Liver (tissue), 9 donors: ENCODE data around the gene NTN1. TPM values are rescaled to one million over a fixed set of nuclear protein-coding genes. Genes with fewer than 3 reads are reported as not detected.
"Not testable (repeated sequence)": the region's sequence is repeated elsewhere in the genome, so short reads cannot be mapped to it uniquely, and the experiment has no call there.

Experiments
- DNase-seq: peaks from one replicate; pipeline ENCODE4 v3.0.0-alpha.2; 2017; ENCODE audit warnings: low spot score
- H3K27ac ChIP-seq, 2 donors: one replicate each; pipeline ENCODE4 v1.7.0; 2013; ENCODE audit warnings: inconsistent platforms in 2 of 2, low read length in 2 of 2, control low read depth in 1 of 2, low read depth in 1 of 2, mild to moderate bottlenecking in 1 of 2
- H3K27me3 ChIP-seq, 4 donors: one replicate each; pipeline versions ENCODE4 v1.6.1 to v1.7.0; 2013; ENCODE audit warnings: low read length in 3 of 4, inconsistent platforms in 1 of 4, mild to moderate bottlenecking in 1 of 4, moderate library complexity in 1 of 4; ENCODE audit not compliant: control insufficient read depth in 4 of 4, insufficient read depth in 4 of 4
- H3K36me3 ChIP-seq, 4 donors: one replicate each; pipeline versions ENCODE4 v1.6.1 to v1.7.0; 2013; ENCODE audit warnings: low read length in 3 of 4, mild to moderate bottlenecking in 3 of 4, low read depth in 1 of 4, moderate library complexity in 1 of 4; ENCODE audit not compliant: control insufficient read depth in 4 of 4, insufficient read depth in 3 of 4
- H3K4me1 ChIP-seq, 4 donors: one replicate each; pipeline versions ENCODE4 v1.6.1 to v1.7.0; 2013; ENCODE audit warnings: low read length in 3 of 4, mild to moderate bottlenecking in 3 of 4, moderate library complexity in 1 of 4; ENCODE audit not compliant: control insufficient read depth in 4 of 4, insufficient read depth in 4 of 4
- H3K4me3 ChIP-seq, 3 donors: one replicate each; pipeline versions ENCODE4 v1.6.1 to v1.7.0; 2013; ENCODE audit warnings: low read length in 3 of 3, control low read depth in 1 of 3, low read depth in 1 of 3, mild to moderate bottlenecking in 1 of 3
- H3K9ac ChIP-seq, 2 donors: one replicate each; pipeline ENCODE4 v1.7.0; 2013; ENCODE audit warnings: low read length in 2 of 2, mild to moderate bottlenecking in 2 of 2, moderate library complexity in 2 of 2, control low read depth in 1 of 2, low read depth in 1 of 2
- H3K9me3 ChIP-seq, 4 donors: one replicate each; pipeline versions ENCODE4 v1.6.1 to v1.7.0; 2013; ENCODE audit warnings: low read length in 3 of 4; ENCODE audit not compliant: control insufficient read depth in 4 of 4
- FOXA2 ChIP-seq: IDR thresholded peaks from 2 replicates; pipeline ENCODE4 v1.6.1; 2016; ENCODE audit warnings: antibody characterized with exemption
- HNF4G ChIP-seq: IDR thresholded peaks from 2 replicates; pipeline ENCODE4 v1.6.1; 2016; ENCODE audit warnings: antibody characterized with exemption
- JUND ChIP-seq, 2 donors: IDR thresholded peaks; 2 replicates each; pipeline ENCODE4 v1.6.1; 2016; ENCODE audit warnings: antibody characterized with exemption in 2 of 2
- NR2F2 ChIP-seq: IDR thresholded peaks from 2 replicates; pipeline ENCODE4 v1.6.1; 2016; ENCODE audit warnings: antibody characterized with exemption
- RAD21 ChIP-seq, 2 donors: IDR thresholded peaks; 2 replicates each; pipeline ENCODE4 v1.6.1; 2016; ENCODE audit warnings: antibody characterized with exemption in 2 of 2, mild to moderate bottlenecking in 2 of 2
- SP1 ChIP-seq: IDR thresholded peaks from 2 replicates; pipeline ENCODE4 v1.6.1; 2018; ENCODE audit warnings: antibody characterized with exemption, mild to moderate bottlenecking
- TAF1 ChIP-seq: conservative IDR thresholded peaks from 2 replicates; pipeline ENCODE4 v1.6.1; 2016; ENCODE audit warnings: antibody characterized with exemption, mild to moderate bottlenecking
- WGBS: extraction: QIAGEN DNeasy Blood & Tissue Kit; methylation state at CpG from one replicate; pipeline ENCODE4 v1.1.7; 2013; 5-methylcytosine and 5-hydroxymethylcytosine counted together
- polyA plus RNA-seq, 2 donors: library from polyadenylated mRNA; stranded (reverse) in 1 of 2; unstranded in 1 of 2; fragments of 200-250 nt in 1 of 2; fragments of >200 nt in 1 of 2; fragmentation: Nextera tagmentation in 1 of 2; extraction: Ambion mirVana in 1 of 2; gene quantifications; one replicate each; pipeline versions ENCODE4 v1.2.1 to v1.2.3, GENCODE V29; 2013 to 2015
- total RNA-seq, 2 donors: library from RNA; depleted of rRNA; stranded (reverse); fragments of >200 nt; gene quantifications; one replicate each; pipeline ENCODE4 v1.2.3, GENCODE V29; 2014
- TF ChIP-seq, protein P1 (sequence below): IDR thresholded peaks from 2 replicates; pipeline ENCODE4 v1.6.1; 2016; ENCODE audit warnings: antibody characterized with exemption, mild to moderate bottlenecking
- TF ChIP-seq, protein P2 (sequence below): fragments of 150-350 bp; IDR thresholded peaks from 2 replicates; pipeline ENCODE4 v1.5.1; 2017; ENCODE audit warnings: improper control_type of control experiment, low read depth, low read length; ENCODE audit not compliant: missing input control
- TF ChIP-seq, protein P3 (sequence below): IDR thresholded peaks from 2 replicates; pipeline ENCODE4 v1.6.1; 2016; ENCODE audit warnings: antibody characterized with exemption
- donor health status: healthy.
- donor health status: healthy.
- donor health status: healthy.
- donor health status: healthy.
- donor health status: healthy.

NTN1 gene
- total and polyA plus RNA-seq, 4 donors = 0.14 to 8.7 (median 4.3) TPM

DNA sequence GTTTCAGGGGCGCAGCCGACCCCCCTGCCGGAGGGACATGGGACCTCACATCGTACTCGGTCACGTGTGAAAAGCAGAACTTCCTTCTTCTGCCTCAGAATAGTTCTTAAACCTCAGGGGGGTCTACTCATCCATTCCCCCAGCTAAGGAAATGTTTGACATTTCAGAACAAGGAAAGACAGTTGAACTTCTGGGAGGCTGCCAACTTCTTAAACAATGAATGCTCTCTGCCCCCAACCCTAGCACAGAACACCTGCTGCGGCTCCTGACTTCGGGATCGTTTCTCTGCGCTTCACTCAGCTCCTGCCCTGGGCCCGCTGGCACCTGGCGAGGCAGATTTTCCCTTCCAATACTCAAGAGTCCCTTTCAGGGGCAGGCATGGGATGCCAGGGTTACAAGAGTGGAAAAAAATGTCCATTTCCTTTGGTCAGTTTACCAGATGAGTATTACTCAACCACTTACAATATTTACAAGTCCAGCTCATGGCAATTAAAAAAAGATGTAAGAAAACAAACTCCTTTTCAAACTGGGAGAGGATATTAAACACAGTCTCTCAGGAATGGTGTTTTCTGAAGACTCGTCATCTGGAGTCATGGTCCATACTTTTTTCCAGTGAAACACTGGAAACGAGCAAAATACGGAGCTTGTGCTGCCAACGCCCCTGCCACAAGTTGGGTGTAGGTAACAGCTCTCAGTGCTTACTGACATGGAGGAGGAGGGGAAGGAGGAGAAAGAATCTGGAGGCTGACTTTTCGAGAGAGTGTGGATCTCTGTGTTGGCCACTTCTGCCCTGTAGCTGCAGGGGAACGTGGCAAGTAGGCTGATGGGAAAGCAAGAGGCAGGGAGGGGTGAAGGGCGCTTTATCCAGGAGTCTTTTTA, 235.7 kb downstream of the NTN1 start:
- WGBS = 78% methylated on average over 19 of the region's 19 CpGs

DNA sequence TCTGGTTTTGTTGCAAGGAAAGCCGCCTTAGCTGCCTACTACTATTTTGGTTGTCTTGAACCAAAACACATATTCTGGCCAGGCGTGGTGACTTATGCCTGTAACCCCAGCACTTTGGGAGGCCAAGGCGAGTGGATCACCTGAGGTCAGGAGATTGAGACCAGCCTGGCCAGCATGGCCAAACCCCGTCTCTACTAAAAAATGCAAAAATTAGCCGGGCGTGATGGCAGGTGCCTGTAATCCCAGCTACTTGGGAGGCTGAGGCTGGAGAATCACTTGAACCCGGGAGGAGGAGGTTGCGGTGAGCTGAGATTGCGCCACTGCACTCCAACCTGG, 236.3 kb downstream of the NTN1 start:
- H3K9ac ChIP-seq, H3K9me3 ChIP-seq, H3K27me3 ChIP-seq, H3K36me3 ChIP-seq, H3K4me3 ChIP-seq, DNase-seq, H3K27ac ChIP-seq: not testable (repeated sequence)
- H3K4me1 ChIP-seq = peaks cover 0 to 13% (median 6%) of the 10 kb centered on the region in 4 donors
- 92% methylated on average over 9 of the region's 9 CpGs for WGBS

More for the DNA sequence above, 235.7 kb downstream of the NTN1 start:
- Histone ChIP-seq H3K36me3 (no peaks in the 10 kb centered on the region), H3K27ac (no peak overlapping the region), H3K9me3 (no peaks in the 10 kb centered on the region), H3K27me3 (no peaks in the 10 kb centered on the region), H3K4me3 (no peak overlapping the region), H3K4me1 (peaks cover 0 to 13% (median 6%) of the 10 kb centered on the region in 4 donors), H3K9ac (no peak overlapping the region)
- TF ChIP-seq JUND (IDR thresholded peaks at IDR 0.05) (no peak), SP1 (no peak)
- no peak for DNase-seq

DNA sequence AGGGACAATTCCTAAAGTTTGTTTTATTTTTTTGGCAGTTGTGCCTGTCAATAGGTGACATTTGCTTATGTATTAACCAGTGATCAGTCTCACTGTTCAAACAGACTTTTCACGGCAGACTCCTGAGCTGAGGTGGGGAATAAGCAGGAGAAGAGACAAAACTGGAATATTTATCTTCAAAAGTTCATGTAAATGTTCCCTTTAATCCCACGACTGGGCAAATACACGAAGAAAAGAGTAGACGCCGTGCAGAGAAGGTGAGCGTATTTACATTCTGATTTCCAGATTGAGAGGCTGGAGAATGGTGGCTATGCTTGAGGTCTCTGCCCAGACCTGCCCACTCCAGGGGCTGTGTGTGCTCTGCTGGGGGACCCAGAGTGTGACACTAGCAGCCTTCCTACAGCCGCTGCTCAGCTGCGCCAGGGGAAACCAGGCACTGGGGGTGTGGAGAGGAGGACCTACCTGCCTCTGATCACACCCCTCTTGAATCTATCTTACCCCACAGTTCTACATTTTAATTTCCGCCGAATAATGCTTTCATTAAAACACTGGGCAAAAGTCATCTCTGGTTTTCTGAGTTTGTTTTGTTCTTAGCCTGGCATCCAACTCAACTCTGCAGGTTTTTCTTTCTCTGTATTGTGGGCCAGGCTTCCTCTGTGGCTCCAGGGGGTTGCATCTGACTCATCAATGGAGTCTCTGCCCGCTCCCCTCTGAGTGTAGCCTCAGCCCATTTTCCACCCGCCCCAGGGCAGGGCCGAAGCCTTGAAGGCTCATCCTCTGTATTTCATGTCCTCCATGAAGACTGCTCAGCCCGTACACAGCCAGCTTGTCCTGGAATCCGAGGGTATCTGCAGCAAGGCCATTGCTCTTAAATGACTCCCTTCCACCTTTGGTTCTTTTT, 237.1 kb downstream of the NTN1 start:
- peaks cover 0 to 13% (median 6%) of the 10 kb centered on the region in 4 donors for H3K4me1 ChIP-seq
- no peaks in the 10 kb centered on the region for H3K9me3 ChIP-seq
- no peak for DNase-seq
- H3K9ac ChIP-seq = no peak overlapping the region
- 77% methylated on average over 15 of the region's 15 CpGs for WGBS
- no peak overlapping the region for H3K27ac ChIP-seq
- no peaks in the 10 kb centered on the region for H3K27me3 ChIP-seq
- no peaks in the 10 kb centered on the region for H3K36me3 ChIP-seq
- TF ChIP-seq, protein P1, sequence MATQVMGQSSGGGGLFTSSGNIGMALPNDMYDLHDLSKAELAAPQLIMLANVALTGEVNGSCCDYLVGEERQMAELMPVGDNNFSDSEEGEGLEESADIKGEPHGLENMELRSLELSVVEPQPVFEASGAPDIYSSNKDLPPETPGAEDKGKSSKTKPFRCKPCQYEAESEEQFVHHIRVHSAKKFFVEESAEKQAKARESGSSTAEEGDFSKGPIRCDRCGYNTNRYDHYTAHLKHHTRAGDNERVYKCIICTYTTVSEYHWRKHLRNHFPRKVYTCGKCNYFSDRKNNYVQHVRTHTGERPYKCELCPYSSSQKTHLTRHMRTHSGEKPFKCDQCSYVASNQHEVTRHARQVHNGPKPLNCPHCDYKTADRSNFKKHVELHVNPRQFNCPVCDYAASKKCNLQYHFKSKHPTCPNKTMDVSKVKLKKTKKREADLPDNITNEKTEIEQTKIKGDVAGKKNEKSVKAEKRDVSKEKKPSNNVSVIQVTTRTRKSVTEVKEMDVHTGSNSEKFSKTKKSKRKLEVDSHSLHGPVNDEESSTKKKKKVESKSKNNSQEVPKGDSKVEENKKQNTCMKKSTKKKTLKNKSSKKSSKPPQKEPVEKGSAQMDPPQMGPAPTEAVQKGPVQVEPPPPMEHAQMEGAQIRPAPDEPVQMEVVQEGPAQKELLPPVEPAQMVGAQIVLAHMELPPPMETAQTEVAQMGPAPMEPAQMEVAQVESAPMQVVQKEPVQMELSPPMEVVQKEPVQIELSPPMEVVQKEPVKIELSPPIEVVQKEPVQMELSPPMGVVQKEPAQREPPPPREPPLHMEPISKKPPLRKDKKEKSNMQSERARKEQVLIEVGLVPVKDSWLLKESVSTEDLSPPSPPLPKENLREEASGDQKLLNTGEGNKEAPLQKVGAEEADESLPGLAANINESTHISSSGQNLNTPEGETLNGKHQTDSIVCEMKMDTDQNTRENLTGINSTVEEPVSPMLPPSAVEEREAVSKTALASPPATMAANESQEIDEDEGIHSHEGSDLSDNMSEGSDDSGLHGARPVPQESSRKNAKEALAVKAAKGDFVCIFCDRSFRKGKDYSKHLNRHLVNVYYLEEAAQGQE = no peak
- TF ChIP-seq, protein P2, sequence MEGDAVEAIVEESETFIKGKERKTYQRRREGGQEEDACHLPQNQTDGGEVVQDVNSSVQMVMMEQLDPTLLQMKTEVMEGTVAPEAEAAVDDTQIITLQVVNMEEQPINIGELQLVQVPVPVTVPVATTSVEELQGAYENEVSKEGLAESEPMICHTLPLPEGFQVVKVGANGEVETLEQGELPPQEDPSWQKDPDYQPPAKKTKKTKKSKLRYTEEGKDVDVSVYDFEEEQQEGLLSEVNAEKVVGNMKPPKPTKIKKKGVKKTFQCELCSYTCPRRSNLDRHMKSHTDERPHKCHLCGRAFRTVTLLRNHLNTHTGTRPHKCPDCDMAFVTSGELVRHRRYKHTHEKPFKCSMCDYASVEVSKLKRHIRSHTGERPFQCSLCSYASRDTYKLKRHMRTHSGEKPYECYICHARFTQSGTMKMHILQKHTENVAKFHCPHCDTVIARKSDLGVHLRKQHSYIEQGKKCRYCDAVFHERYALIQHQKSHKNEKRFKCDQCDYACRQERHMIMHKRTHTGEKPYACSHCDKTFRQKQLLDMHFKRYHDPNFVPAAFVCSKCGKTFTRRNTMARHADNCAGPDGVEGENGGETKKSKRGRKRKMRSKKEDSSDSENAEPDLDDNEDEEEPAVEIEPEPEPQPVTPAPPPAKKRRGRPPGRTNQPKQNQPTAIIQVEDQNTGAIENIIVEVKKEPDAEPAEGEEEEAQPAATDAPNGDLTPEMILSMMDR = no peak
- TF ChIP-seq RAD21 (IDR thresholded peaks at IDR 0.05) (no peak), HNF4G (no peak), SP1 (no peak), FOXA2 (no peak), NR2F2 (no peak), TAF1 (no peak), JUND (IDR thresholded peaks at IDR 0.05) (no peak)
- TF ChIP-seq, protein P3, sequence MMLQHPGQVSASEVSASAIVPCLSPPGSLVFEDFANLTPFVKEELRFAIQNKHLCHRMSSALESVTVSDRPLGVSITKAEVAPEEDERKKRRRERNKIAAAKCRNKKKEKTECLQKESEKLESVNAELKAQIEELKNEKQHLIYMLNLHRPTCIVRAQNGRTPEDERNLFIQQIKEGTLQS = no peak
- H3K4me3 ChIP-seq = no peak overlapping the region
